Adrenal gland (tissue), 12 donors: ENCODE results near the gene NLGN4X. TPM values are rescaled to one million over a fixed set of nuclear protein-coding genes. Genes with fewer than 3 reads are reported as not detected.

Experiments used
- DNase-seq, 7 donors: peaks; one replicate each; pipeline ENCODE4 v3.0.0-alpha.2; 2019 to 2020
- H3K27ac ChIP-seq, 5 donors: fragments of 200-600 bp; sonication (generic) in 4 of 5; 1 replicate in 3 of 5; 2 replicates in 2 of 5; pipeline versions ENCODE4 v1.5.1 to v1.8.0; 2016 to 2020; ENCODE audit warnings: mild to moderate bottlenecking in 1 of 5
- H3K27me3 ChIP-seq: fragments of 200-600 bp; 2 replicates; pipeline ENCODE4 v1.8.0; 2021
- H3K36me3 ChIP-seq, 2 donors: fragments of 200-600 bp; replicated peaks in 1 of 2; 1 replicate in 1 of 2; 2 replicates in 1 of 2; pipeline versions ENCODE4 v1.5.1 to v1.8.0; 2018 to 2022
- H3K4me1 ChIP-seq, 2 donors: fragments of 200-600 bp; replicated peaks in 1 of 2; 1 replicate in 1 of 2; 2 replicates in 1 of 2; pipeline versions ENCODE4 v1.5.1 to v1.8.0; 2018 to 2021
- H3K4me3 ChIP-seq, 4 donors: fragments of 200-600 bp; sonication (generic) in 3 of 4; one replicate each; pipeline ENCODE4 v1.5.1; 2016 to 2018
- H3K9me3 ChIP-seq, 3 donors: fragments of 200-600 bp; sonication (generic) in 1 of 3; replicated peaks in 1 of 3; 1 replicate in 2 of 3; 2 replicates in 1 of 3; pipeline versions ENCODE4 v1.5.1 to v1.8.0; 2016 to 2021
- CTCF ChIP-seq, 6 experiments: fragments of 450-650 bp in 4 of 6; fragments of 200-600 bp in 2 of 6; sonication (generic) in 1 of 6; IDR thresholded peaks; 1 replicate in 5 of 6; 2 replicates in 1 of 6; pipeline versions ENCODE4 v1.5.1 to v1.8.0; 2016 to 2021; ENCODE audit warnings: antibody characterized with exemption in 6 of 6, mild to moderate bottlenecking in 2 of 6, moderate library complexity in 1 of 6
- POLR2A ChIP-seq, 2 donors: fragments of 450-650 bp; IDR thresholded peaks; one replicate each; pipeline ENCODE4 v1.6.1; 2017; ENCODE audit warnings: antibody characterized with exemption in 2 of 2, mild to moderate bottlenecking in 2 of 2, moderate library complexity in 1 of 2
- WGBS, 4 donors: extraction: QIAGEN DNeasy Blood & Tissue Kit in 2 of 4; methylation state at CpG; one replicate each; pipeline versions ENCODE4 v1.1.5 to v1.1.7; 2013 to 2017; 5-methylcytosine and 5-hydroxymethylcytosine counted together
- intact Hi-C, 2 donors: fragments of 100-400 bp; cut with DNase I; formaldehyde crosslinking; loops; one replicate each; pipeline versions ENCODE4 v1.14.1 to v1.15.0; 2022 to 2023
- polyA plus RNA-seq, 3 donors: library from polyadenylated mRNA; stranded (reverse); fragments of 200-250 nt in 2 of 3; fragments of 350-450 nt in 1 of 3; fragmentation: Illumina TruSeq in 1 of 3; extraction: RNeasy Lipid Tissue Mini Kit (QIAGEN cat#74804) in 1 of 3; gene quantifications; one replicate each; pipeline ENCODE4 v1.2.3, GENCODE V29; 2013 to 2014
- total RNA-seq, 9 donors: library from RNA; depleted of rRNA in 4 of 9; stranded (reverse); fragments of >200 nt in 4 of 9; fragments of 120-200 nt in 1 of 9; fragmentation: NEBNext Ultra II Directional in 1 of 9; extraction: Animal tissue kit (Norgen Biotek cat#: 25700) in 1 of 9; gene quantifications; one replicate each; pipeline versions ENCODE4 v1.1.0 to v1.2.4, GENCODE V29; 2013 to 2023
- donor health status: healthy with polysubstance abuse.
- donor health status: Bipolar disorder and iron deficiency.
- donor health status: DM: yes; HTN: yes; CAD: no.
- donor health status: DM: no; HTN: no; CAD: no.
- donor health status: DM: no; HTN: no; CAD: no.
- donor health status: DM: yes; HTN: yes; CAD: no.

The NLGN4X gene
- total and polyA plus RNA-seq, 12 donors: 0.16 to 3.4 (median 1.3) TPM

- H3K27me3 ChIP-seq: no peaks in the 10 kb centered on the region
- H3K4me3 ChIP-seq: no peak overlapping the region
- DNase-seq: no peak
- no peak for TF ChIP-seq CTCF (IDR thresholded peaks at IDR 0.05)
- no peak for TF ChIP-seq POLR2A (IDR thresholded peaks at IDR 0.05)
- H3K9me3 ChIP-seq: no peaks in the 10 kb centered on the region
- no peaks in the 10 kb centered on the region for H3K4me1 ChIP-seq
- H3K27ac ChIP-seq: no peak overlapping the region
- intact Hi-C loops: no loop called here
- no peaks in the 10 kb centered on the region for H3K36me3 ChIP-seq
- WGBS, 4 donors: 25 to 50% (median 45%) methylated on average over 3 to 5 of the region's 5 CpGs
These were observed 133.2 kb downstream of the NLGN4X start for GRCh38 chrX:6095469-6095868.

- 66 to 84% (median 78%) methylated on average over 2 to 3 of the region's 3 CpGs for WGBS, 4 donors
- H3K4me1 ChIP-seq: no peaks in the 10 kb centered on the region
- intact Hi-C loops: no loop called here
- DNase-seq: no peak
- TF ChIP-seq CTCF (IDR thresholded peaks at IDR 0.05) (no peak), POLR2A (IDR thresholded peaks at IDR 0.05) (no peak)
- no peaks in the 10 kb centered on the region for H3K36me3 ChIP-seq
- no peaks in the 10 kb centered on the region for H3K27me3 ChIP-seq
- H3K4me3 ChIP-seq: no peak overlapping the region
- no peaks in the 10 kb centered on the region for H3K9me3 ChIP-seq
- H3K27ac ChIP-seq: no peak overlapping the region
These were observed 154.1 kb downstream of the NLGN4X start for GRCh38 chrX:6074532-6074931.

- Histone ChIP-seq H3K27me3 (no peaks in the 10 kb centered on the region), H3K36me3 (no peaks in the 10 kb centered on the region), H3K27ac (no peak overlapping the region), H3K4me3 (no peak overlapping the region), H3K9me3 (no peaks in the 10 kb centered on the region), H3K4me1 (no peaks in the 10 kb centered on the region)
- WGBS, 4 donors: 48 to 62% (median 59%) methylated on average over 5 of the region's 5 CpGs
- no peak for TF ChIP-seq POLR2A (IDR thresholded peaks at IDR 0.05)
- TF ChIP-seq CTCF (IDR thresholded peaks at IDR 0.05): no peak
- intact Hi-C loops: no loop called here
- no peak for DNase-seq
These were observed 156.9 kb downstream of the NLGN4X start for GRCh38 chrX:6071731-6072130.

GRCh38 chrX:6067600-6067999 lies 161.1 kb downstream of the NLGN4X start:
- WGBS, 4 donors: 54 to 75% (median 73%) methylated on average over 1 of the region's 1 CpG
- intact Hi-C loops: no loop called here
- no peak for DNase-seq

More at GRCh38 chrX:6067600-6067999, 161.1 kb downstream of the NLGN4X start:
- Histone ChIP-seq H3K4me3 (no peak overlapping the region), H3K4me1 (no peaks in the 10 kb centered on the region), H3K27ac (no peak overlapping the region), H3K9me3 (no peaks in the 10 kb centered on the region), H3K27me3 (no peaks in the 10 kb centered on the region), H3K36me3 (no peaks in the 10 kb centered on the region)
- TF ChIP-seq CTCF (IDR thresholded peaks at IDR 0.05) (no peak), POLR2A (IDR thresholded peaks at IDR 0.05) (no peak)
